ENCODE results near the gene EFS.
"Not testable (repeated sequence)": the region's sequence is repeated elsewhere in the genome, so short reads cannot be mapped to it uniquely, and the experiment has no call there.

EFS gene

GRCh38 chr14:23345987-23346692, 18.8 kb downstream of the EFS start:
- no peak overlapping the region for H3K27ac ChIP-seq
- no peak for DNase-seq (ENCODE audit: low read depth, low spot score)

DNA sequence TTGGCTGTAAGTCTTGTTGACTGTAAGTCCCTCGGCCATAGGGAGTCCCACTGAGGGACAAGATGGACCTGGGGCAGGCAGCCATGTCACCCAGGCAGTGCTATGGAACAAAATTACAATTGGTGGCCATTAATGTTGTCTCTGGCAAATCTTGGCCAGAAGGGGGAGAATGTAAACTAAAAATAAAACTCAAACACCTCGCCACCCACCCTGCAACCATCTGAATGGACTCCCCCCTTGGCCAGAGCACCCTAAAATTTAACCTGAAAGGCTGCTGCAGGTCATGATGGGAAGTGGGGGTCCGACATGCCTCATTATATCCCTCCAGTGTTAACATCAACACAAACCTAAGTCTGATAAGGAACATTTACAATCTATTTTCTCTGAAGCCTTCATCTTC, 20.5 kb downstream of the EFS start:
- no peak for DNase-seq (ENCODE audit: low read depth, low spot score)

GRCh38 chr14:23339506-23340268, 25.3 kb downstream of the EFS start:
- no peak overlapping the region for H3K27ac ChIP-seq
- no peak for DNase-seq (ENCODE audit: low read depth, low spot score)

More for the DNA sequence above, 20.5 kb downstream of the EFS start:
- H3K27ac ChIP-seq: no peak overlapping the region

DNA sequence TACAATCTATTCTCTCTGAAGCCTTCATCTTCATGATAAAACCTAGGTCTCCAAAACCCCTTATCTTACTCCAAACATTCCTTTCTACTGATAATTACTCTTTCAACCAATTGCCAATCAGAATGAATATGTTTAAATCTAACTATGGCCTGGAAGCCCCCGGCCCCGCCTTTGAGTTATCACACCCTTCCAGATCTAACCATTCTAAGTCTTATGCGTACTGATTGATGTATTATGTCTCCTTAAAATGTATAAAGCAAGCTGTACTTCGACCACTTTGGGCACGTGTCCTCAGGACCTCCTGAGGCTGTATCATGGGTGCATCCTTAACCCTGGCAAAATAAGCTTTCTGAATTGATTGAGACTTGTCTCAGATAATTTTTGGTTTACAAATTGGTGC, 29.3 kb downstream of the EFS start:
- DNase-seq (ENCODE audit: low read depth, low spot score): no peak
- H3K27ac ChIP-seq: no peak overlapping the region

GRCh38 chr14:23327947-23328744, 36.8 kb downstream of the EFS start:
- peak; percentile 10 for DNase-seq (ENCODE audit: low read depth, low spot score)
- no peak overlapping the region for H3K27ac ChIP-seq

DNA sequence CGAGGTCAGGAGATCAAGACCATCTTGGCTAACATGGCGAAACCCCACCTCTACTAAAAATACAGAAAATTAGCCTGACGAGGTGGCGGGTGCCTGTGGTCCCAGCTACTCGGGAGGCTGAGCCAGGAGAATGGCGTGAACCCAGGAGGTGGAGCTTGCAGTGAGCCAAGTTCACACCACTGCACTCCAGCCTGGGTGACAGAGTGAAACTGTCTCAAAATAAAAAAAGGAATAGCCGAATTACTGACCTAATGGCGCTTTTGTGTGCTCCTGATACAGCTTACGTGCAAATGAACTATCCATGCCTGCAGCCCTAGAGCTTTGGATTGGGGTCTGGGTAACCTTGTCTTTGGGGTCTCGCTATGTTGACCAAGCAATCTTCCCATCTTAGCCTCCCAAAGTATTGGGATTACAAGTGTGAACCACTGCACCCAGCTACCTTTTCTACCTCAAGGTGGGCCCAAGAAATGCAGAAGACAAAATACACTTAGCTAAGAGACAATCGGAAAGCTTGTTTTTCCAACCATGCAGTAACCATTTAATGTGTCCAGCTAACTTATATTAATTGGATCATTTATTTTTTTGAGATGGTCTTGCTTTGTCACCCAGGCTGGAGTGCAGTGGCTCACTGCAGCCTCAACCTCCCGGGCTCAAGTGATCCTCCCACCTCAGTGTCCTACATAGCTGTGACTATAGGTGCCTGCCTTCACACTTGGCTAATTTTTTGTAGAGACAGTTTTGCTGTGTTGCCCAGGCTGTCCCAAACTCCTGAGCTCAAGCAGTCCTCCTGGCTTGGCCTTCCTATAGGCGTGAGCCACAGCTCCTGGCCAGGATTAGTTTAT, 38.3 kb downstream of the EFS start:
- no peak overlapping the region for H3K27ac ChIP-seq
- no peak for DNase-seq (ENCODE audit: low read depth, low spot score)

GRCh38 chr14:23325746-23326145, 39.2 kb downstream of the EFS start:
- H3K27ac ChIP-seq; DNase-seq (ENCODE audit: low read depth, low spot score): not testable (repeated sequence)

GRCh38 chr14:23324993-23325392, 40.0 kb downstream of the EFS start:
- H3K27ac ChIP-seq: no peak overlapping the region
- no peak for DNase-seq (ENCODE audit: low read depth, low spot score)

GRCh38 chr14:23324455-23324846, 40.5 kb downstream of the EFS start:
- no peak for DNase-seq (ENCODE audit: low read depth, low spot score)
- H3K27ac ChIP-seq: no peak overlapping the region

GRCh38 chr14:23323838-23324454, 41.0 kb downstream of the EFS start:
- no peak for DNase-seq (ENCODE audit: low read depth, low spot score)
- H3K27ac ChIP-seq: no peak overlapping the region

GRCh38 chr14:23322568-23323517, 42.1 kb downstream of the EFS start:
- H3K27ac ChIP-seq: peak overlapping the region; percentile 86
- DNase-seq (ENCODE audit: low read depth, low spot score): no peak

- DNase-seq (ENCODE audit: low read depth, low spot score): no peak
- peak overlapping the region; percentile 86 for H3K27ac ChIP-seq
These were observed 43.1 kb downstream of the EFS start for GRCh38 chr14:23321572-23322547.

DNA sequence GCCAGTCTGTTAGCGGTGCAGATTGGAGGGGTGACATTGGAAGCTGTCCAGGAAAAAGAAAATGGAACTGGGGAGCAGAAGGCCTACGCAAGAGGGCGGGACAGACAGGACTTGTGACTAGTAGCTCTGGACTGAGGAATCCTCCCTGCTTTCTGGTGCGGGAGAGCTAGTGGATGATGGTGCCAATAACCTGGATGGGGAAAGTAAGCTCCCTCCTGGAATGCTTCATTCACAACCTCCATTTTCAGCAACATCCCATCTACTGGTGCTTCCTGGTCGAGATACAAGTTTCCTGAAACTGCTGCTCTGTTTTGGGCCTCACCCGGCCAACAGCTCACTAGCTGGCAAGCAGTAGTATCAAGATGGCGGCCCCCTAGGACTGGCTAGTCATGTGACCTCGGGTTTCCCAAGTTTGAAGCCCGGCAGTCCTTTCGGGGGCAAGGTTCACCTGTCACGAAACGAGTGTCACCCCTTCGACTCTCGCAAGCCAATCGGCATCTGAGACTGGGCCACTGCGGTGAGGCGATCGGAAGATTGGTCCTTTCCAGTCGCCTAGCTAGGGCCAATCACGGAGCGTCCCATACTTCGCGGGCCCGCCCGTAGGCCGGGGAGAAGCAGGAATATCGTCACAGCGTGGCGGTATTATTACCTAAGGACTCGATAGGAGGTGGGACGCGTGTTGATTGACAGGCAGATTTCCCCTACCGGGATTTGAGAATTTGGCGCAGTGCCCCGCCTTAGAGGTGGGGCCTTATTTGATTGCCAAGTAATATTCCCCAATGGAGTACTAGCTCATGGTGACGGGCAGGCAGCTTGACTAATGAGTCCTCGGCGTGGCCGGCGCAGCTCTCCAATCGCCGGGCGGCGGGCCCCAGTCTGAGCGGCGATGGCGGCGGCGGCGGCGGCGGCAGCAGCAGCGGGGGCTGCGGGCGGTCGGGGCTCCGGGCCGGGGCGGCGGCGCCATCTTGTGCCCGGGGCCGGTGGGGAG, 44.1 kb downstream of the EFS start, which contains the start of gene PABPN1:
Gene PABPN1 (plus strand): TSS at position 874 of the 988 bp plus-strand sequence. CDS start 13 bp downstream, at position 887.
- DNase-seq (ENCODE audit: low read depth, low spot score): peak; percentile 98
- peak within 1 kb of the TSS; percentile 86 for H3K27ac ChIP-seq

- peak overlapping the region; percentile 86 for H3K27ac ChIP-seq
- DNase-seq (ENCODE audit: low read depth, low spot score): no peak
These were observed 45.0 kb downstream of the EFS start for GRCh38 chr14:23319746-23320583.

- DNase-seq (ENCODE audit: low read depth, low spot score): no peak
- no peak overlapping the region for H3K27ac ChIP-seq
These were observed 48.7 kb downstream of the EFS start for GRCh38 chr14:23316300-23316699.

Data from epithelial cell of prostate (primary cell).